Neural progenitor cell (in vitro differentiated cells): Measurements from ENCODE around the gene TBC1D9B.

ENCODE experiments used
- CTCF ChIP-seq: fragments of 200-600 bp; sonication (generic); IDR thresholded peaks from 2 replicates; pipeline ENCODE4 v1.5.1; 2017; ENCODE audit warnings: antibody characterized with exemption, mild to moderate bottlenecking
- EZH2 ChIP-seq: fragments of 200-600 bp; sonication (generic); IDR thresholded peaks from 2 replicates; pipeline ENCODE4 v1.6.1; 2017; ENCODE audit warnings: antibody characterized with exemption, mild to moderate bottlenecking, moderate library complexity
- EZH2phosphoT487 ChIP-seq: fragments of 200-600 bp; sonication (generic); IDR thresholded peaks from 2 replicates; pipeline ENCODE4 v1.6.1; 2017; ENCODE audit warnings: antibody characterized with exemption

GRCh38 chr5:179955630-179956029 is 47.9 kb upstream of the TBC1D9B start:
- TF ChIP-seq EZH2 (no peak), CTCF (no peak), EZH2phosphoT487 (no peak)
